GM12878 (cell line): ENCODE results near the gene SMARCD1.

Source experiments
- ATF2 ChIP-seq: IDR thresholded peaks from 2 replicates; pipeline ENCODE4 v1.6.1; 2012; ENCODE audit warnings: low read length, inconsistent platforms
- BCL11A ChIP-seq: IDR thresholded peaks from 2 replicates; pipeline ENCODE4 v1.6.1; 2011; ENCODE audit warnings: low read depth, low read length
- CTCF ChIP-seq, 3 experiments: IDR thresholded peaks in 2 of 3; conservative IDR thresholded peaks in 1 of 3; 2 replicates each; pipeline ENCODE4 v1.5.1; 2011; ENCODE audit warnings: low read depth in 3 of 3, low read length in 3 of 3, mild to moderate bottlenecking in 3 of 3, control low read depth in 2 of 3, moderate library complexity in 2 of 3, inconsistent platforms in 1 of 3, mixed read lengths in 1 of 3; ENCODE audit not compliant: control insufficient read depth in 2 of 3, insufficient read depth in 1 of 3; ENCODE audit errors: extremely low read depth in 1 of 3
- JUNB ChIP-seq: IDR thresholded peaks from 2 replicates; pipeline ENCODE4 v1.6.1; 2016; ENCODE audit warnings: antibody characterized with exemption, mild to moderate bottlenecking
- NBN ChIP-seq: fragments of 450-650 bp; IDR thresholded peaks from 2 replicates; pipeline ENCODE4 v1.6.1; 2016
- NFIC ChIP-seq: IDR thresholded peaks from 2 replicates; pipeline ENCODE4 v1.6.1; 2012; ENCODE audit warnings: low read depth, mild to moderate bottlenecking, inconsistent platforms, low read length, moderate library complexity
- POLR2A ChIP-seq: IDR thresholded peaks from 2 replicates; pipeline ENCODE4 v1.6.1; 2011; ENCODE audit warnings: low read depth, mild to moderate bottlenecking, low read length
- POLR2AphosphoS5 ChIP-seq: IDR thresholded peaks from 2 replicates; pipeline ENCODE4 v1.6.1; 2011; ENCODE audit warnings: mild to moderate bottlenecking, low read length, inconsistent platforms
- RFX5 ChIP-seq: IDR thresholded peaks from 2 replicates; pipeline ENCODE4 v1.6.1; 2011; ENCODE audit warnings: low read depth, low read length, improper control_type of control experiment
- SKIL ChIP-seq: fragments of 450-650 bp; IDR thresholded peaks from 2 replicates; pipeline ENCODE4 v1.6.1; 2017; ENCODE audit warnings: mild to moderate bottlenecking, low read depth, inconsistent platforms; ENCODE audit not compliant: poor library complexity, severe bottlenecking
- SMARCA5 ChIP-seq: fragments of 450-650 bp; IDR thresholded peaks from 2 replicates; pipeline ENCODE4 v1.6.1; 2017; ENCODE audit warnings: mild to moderate bottlenecking
- SMC3 ChIP-seq: IDR thresholded peaks from 2 replicates; pipeline ENCODE4 v1.6.1; 2011; ENCODE audit warnings: low read length, improper control_type of control experiment, borderline replicate concordance
- ZNF592 ChIP-seq: fragments of 450-650 bp; IDR thresholded peaks from 2 replicates; pipeline ENCODE4 v1.6.1; 2017; ENCODE audit warnings: mild to moderate bottlenecking, moderate library complexity

GRCh38 chr12:50083301-50083700, 1.8 kb upstream of the SMARCD1 start:
- TF ChIP-seq JUNB: no peak
- no peak for TF ChIP-seq ATF2
- TF ChIP-seq NFIC: no peak
- TF ChIP-seq SMC3: no peak
- TF ChIP-seq POLR2AphosphoS5: no peak
- TF ChIP-seq RFX5: no peak
- no peak for TF ChIP-seq BCL11A
- TF ChIP-seq CTCF (IDR thresholded peaks at IDR 0.05 in 2 of 3, conservative IDR thresholded peaks at IDR 0.05 in 1 of 3; ENCODE audit: control insufficient read depth in 2 of 3, extremely low read depth in 1 of 3, insufficient read depth in 1 of 3, low read depth in 3 of 3, low read length in 3 of 3): no peak
- no peak for TF ChIP-seq POLR2A
- no peak for TF ChIP-seq NBN
- no peak for TF ChIP-seq SKIL
- no peak for TF ChIP-seq SMARCA5
- no peak for TF ChIP-seq ZNF592
